Naive B cell (primary cell): Measurements from ENCODE around the gene AXL. TPM values are rescaled to one million over a fixed set of nuclear protein-coding genes. Genes with fewer than 3 reads are reported as not detected.
"Not testable (repeated sequence)": the region's sequence is repeated elsewhere in the genome, so short reads cannot be mapped to it uniquely, and the experiment has no call there.

Experiments
- ATAC-seq, 2 donors: fragments of 150-1000 bp; cut with Tn5 transposase; 2 replicates each; pipeline ENCODE4 v1.10.0; 2021; ENCODE audit warnings: low read depth in 2 of 2, mild to moderate bottlenecking in 2 of 2, moderate library complexity in 2 of 2
- DNase-seq: peaks from one replicate; pipeline ENCODE4 v3.0.0; 2022
- H3K27ac Mint-ChIP-seq, 6 donors: one replicate each; pipeline ENCODE4 v1.8.0; 2020 to 2022; ENCODE audit warnings: mild to moderate bottlenecking in 6 of 6, mixed read lengths in 6 of 6, moderate library complexity in 5 of 6, inconsistent platforms in 2 of 6
- H3K27me3 Mint-ChIP-seq, 3 donors: one replicate each; pipeline ENCODE4 v1.8.0; 2021 to 2022; ENCODE audit warnings: mixed read lengths in 3 of 3, mild to moderate bottlenecking in 1 of 3
- H3K36me3 Mint-ChIP-seq, 2 donors: one replicate each; pipeline ENCODE4 v1.8.0; 2020 to 2022; ENCODE audit warnings: mixed read lengths in 2 of 2, inconsistent platforms in 1 of 2, mild to moderate bottlenecking in 1 of 2
- H3K4me1 Mint-ChIP-seq, 3 donors: one replicate each; pipeline ENCODE4 v1.8.0; 2020 to 2022; ENCODE audit warnings: mixed read lengths in 3 of 3, inconsistent platforms in 1 of 3, mild to moderate bottlenecking in 1 of 3, moderate library complexity in 1 of 3
- H3K4me3 Mint-ChIP-seq, 8 donors: one replicate each; pipeline ENCODE4 v1.8.0; 2020 to 2022; ENCODE audit warnings: mild to moderate bottlenecking in 8 of 8, mixed read lengths in 8 of 8, moderate library complexity in 8 of 8, inconsistent platforms in 2 of 8
- H3K9me3 Mint-ChIP-seq, 7 donors: one replicate each; pipeline ENCODE4 v1.8.0; 2020 to 2022; ENCODE audit warnings: mixed read lengths in 7 of 7, mild to moderate bottlenecking in 5 of 7, inconsistent platforms in 2 of 7, moderate library complexity in 1 of 7
- polyA plus RNA-seq, 6 donors: library from polyadenylated mRNA; unstranded; fragments of 300-500 nt; fragmentation: Illumina TruSeq; gene quantifications; one replicate each; pipeline ENCODE4 v1.2.3, GENCODE V29; 2021; ENCODE audit warnings: low read depth in 6 of 6

Gene AXL
- polyA plus RNA-seq, 6 donors from 2014 or later = 0.05 to 1.4 (median 0.26) TPM; not detected in 1

GRCh38 chr19:41219924-41220567 lies 1.0 kb downstream of the AXL start:
- H3K27ac Mint-ChIP-seq = peak overlapping the region in 1 of 6 donors; percentile 78
- no peaks in the 10 kb centered on the region for H3K9me3 Mint-ChIP-seq
- peaks cover 47 to 92% (median 83%) of the 10 kb centered on the region in 3 donors for H3K27me3 Mint-ChIP-seq
- H3K4me1 Mint-ChIP-seq = peaks cover 0 to 15% (median 7%) of the 10 kb centered on the region in 3 donors
- H3K4me3 Mint-ChIP-seq = no peak overlapping the region
- ATAC-seq (no peak), DNase-seq (no peak)
- H3K36me3 Mint-ChIP-seq = peaks cover 0 to 6% of the 10 kb centered on the region in 2 donors

DNA sequence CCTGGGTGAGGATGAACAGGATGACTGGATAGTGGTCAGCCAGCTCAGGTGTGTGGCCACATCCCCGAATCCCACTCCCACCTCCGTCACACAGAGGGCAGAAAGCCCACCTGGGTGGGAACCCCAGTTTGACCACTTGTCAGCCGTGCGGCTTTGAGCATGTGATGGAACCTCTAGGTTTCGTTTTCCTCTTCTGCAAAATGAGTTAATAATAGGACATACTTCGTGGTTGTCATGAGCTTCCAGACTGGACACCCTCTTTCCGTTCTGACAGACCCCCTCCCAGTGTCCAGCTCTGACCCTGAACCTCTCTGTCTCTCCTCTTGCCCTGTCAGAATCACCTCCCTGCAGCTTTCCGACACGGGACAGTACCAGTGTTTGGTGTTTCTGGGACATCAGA lies 1.8 kb downstream of the AXL start:
- H3K27ac Mint-ChIP-seq = peak overlapping the region in 2 of 6 donors; percentile 4 to 72
- H3K27me3 Mint-ChIP-seq = peaks cover 54 to 98% (median 90%) of the 10 kb centered on the region in 3 donors
- H3K4me1 Mint-ChIP-seq = peaks cover 3 to 20% (median 11%) of the 10 kb centered on the region in 3 donors
- H3K9me3 Mint-ChIP-seq = no peaks in the 10 kb centered on the region
- no peak for DNase-seq
- peak overlapping the region in 1 of 8 donors; percentile 52 for H3K4me3 Mint-ChIP-seq
- ATAC-seq = no peak
- peaks cover 0 to 6% of the 10 kb centered on the region in 2 donors for H3K36me3 Mint-ChIP-seq

- DNase-seq = no peak
- no peak overlapping the region for H3K4me3 Mint-ChIP-seq
- ATAC-seq = no peak
- H3K27me3 Mint-ChIP-seq = peaks cover 52 to 95% (median 89%) of the 10 kb centered on the region in 3 donors
- H3K27ac Mint-ChIP-seq = no peak overlapping the region
- no peaks in the 10 kb centered on the region for H3K9me3 Mint-ChIP-seq
- H3K4me1 Mint-ChIP-seq = peaks cover 7 to 22% (median 11%) of the 10 kb centered on the region in 3 donors
- H3K36me3 Mint-ChIP-seq = peaks cover 0 to 6% of the 10 kb centered on the region in 2 donors
Observed at GRCh38 chr19:41221514-41222205, 2.6 kb downstream of the AXL start.

GRCh38 chr19:41222240-41222639 lies 3.2 kb downstream of the AXL start:
- H3K9me3 Mint-ChIP-seq = no peaks in the 10 kb centered on the region
- peaks cover 0 to 6% of the 10 kb centered on the region in 2 donors for H3K36me3 Mint-ChIP-seq
- H3K4me3 Mint-ChIP-seq = no peak overlapping the region
- H3K27ac Mint-ChIP-seq = no peak overlapping the region
- ATAC-seq (no peak), DNase-seq (no peak)
- peaks cover 53 to 95% (median 83%) of the 10 kb centered on the region in 3 donors for H3K27me3 Mint-ChIP-seq
- H3K4me1 Mint-ChIP-seq = peaks cover 11 to 18% (median 12%) of the 10 kb centered on the region in 3 donors

DNA sequence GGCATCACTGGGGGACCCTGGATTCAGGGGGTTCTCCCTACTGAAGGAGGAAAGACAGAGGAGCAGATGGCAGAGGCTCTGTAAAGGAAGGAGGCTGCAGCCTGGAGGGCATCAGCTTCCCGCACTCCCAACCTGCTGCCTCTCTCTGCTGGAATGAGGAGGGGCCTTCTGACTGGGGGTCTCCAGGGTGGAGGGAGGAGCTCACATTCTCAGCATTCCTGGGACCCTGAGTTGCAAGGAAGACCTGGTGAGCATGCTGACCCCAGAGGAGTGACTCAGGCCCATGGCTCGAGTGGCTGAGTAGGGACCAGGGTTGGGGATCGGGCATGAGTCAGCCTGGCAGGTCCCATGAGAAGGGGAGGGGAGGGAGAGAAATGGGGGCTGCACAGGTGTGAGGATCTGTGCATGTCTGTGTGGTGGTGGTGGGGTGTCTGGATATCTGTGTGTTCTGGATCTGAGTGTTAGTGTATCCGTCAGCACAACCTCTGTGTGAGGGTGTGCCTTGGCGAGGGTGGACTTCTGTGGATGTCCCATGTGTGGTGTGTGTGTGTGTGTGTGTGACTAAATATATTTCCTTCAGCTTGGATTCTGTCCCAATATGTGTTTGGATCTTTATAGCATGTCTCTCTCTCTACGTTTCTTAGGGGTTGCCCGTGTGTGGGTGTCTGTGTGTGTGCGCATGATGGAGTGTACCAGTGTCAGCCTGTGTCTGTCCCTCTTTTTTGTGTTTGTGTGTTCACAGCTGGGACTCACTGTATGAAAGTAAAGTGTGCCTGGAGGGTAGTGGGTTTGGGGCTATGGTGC lies 4.6 kb downstream of the AXL start:
- no peak overlapping the region for H3K27ac Mint-ChIP-seq
- DNase-seq (no peak), ATAC-seq (no peak)
- peaks cover 50 to 90% (median 79%) of the 10 kb centered on the region in 3 donors for H3K27me3 Mint-ChIP-seq
- H3K4me1 Mint-ChIP-seq = peaks cover 8 to 15% (median 12%) of the 10 kb centered on the region in 3 donors
- no peaks in the 10 kb centered on the region for H3K9me3 Mint-ChIP-seq
- H3K4me3 Mint-ChIP-seq = no peak overlapping the region
- H3K36me3 Mint-ChIP-seq = peaks cover 0 to 6% of the 10 kb centered on the region in 2 donors

DNA sequence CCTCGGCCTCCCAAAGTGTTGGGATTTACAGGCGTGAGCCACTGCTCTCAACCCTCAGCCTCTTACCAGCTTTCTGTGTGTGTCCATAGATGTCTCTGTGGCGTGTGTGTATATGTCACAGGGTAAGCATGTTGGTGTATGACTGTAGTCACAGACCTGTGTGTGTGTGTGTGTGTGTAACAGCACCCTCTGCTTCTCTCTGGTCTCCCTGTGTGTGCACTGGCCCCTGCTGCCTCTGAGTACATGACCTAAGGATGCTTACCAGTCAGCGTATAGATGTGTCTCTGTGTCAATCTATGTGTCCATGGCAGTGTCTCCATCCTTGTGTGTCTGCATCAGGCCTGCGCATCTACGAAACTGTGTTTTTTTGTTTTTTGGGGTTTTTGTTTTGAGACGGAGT lies 5.6 kb downstream of the AXL start:
- ATAC-seq (no peak), DNase-seq (no peak)
- H3K27me3 Mint-ChIP-seq = peaks cover 49 to 82% (median 71%) of the 10 kb centered on the region in 3 donors
- H3K36me3 Mint-ChIP-seq = peaks cover 0 to 6% of the 10 kb centered on the region in 2 donors
- peaks cover 4 to 12% (median 11%) of the 10 kb centered on the region in 3 donors for H3K4me1 Mint-ChIP-seq
- H3K4me3 Mint-ChIP-seq = no peak overlapping the region
- H3K27ac Mint-ChIP-seq = no peak overlapping the region
- H3K9me3 Mint-ChIP-seq = no peaks in the 10 kb centered on the region

GRCh38 chr19:41225238-41226052 lies 6.4 kb downstream of the AXL start:
- DNase-seq (no peak), ATAC-seq (no peak)
- Mint-ChIP-seq H3K27me3 (peaks cover 44 to 73% (median 64%) of the 10 kb centered on the region in 3 donors), H3K9me3 (no peaks in the 10 kb centered on the region), H3K27ac (peak overlapping the region in 1 of 6 donors; percentile 34), H3K36me3 (no peaks in the 10 kb centered on the region), H3K4me1 (peaks cover 4 to 12% (median 7%) of the 10 kb centered on the region in 3 donors), H3K4me3 (peak overlapping the region in 5 of 8 donors; percentile 52 to 80 (median 70))

DNA sequence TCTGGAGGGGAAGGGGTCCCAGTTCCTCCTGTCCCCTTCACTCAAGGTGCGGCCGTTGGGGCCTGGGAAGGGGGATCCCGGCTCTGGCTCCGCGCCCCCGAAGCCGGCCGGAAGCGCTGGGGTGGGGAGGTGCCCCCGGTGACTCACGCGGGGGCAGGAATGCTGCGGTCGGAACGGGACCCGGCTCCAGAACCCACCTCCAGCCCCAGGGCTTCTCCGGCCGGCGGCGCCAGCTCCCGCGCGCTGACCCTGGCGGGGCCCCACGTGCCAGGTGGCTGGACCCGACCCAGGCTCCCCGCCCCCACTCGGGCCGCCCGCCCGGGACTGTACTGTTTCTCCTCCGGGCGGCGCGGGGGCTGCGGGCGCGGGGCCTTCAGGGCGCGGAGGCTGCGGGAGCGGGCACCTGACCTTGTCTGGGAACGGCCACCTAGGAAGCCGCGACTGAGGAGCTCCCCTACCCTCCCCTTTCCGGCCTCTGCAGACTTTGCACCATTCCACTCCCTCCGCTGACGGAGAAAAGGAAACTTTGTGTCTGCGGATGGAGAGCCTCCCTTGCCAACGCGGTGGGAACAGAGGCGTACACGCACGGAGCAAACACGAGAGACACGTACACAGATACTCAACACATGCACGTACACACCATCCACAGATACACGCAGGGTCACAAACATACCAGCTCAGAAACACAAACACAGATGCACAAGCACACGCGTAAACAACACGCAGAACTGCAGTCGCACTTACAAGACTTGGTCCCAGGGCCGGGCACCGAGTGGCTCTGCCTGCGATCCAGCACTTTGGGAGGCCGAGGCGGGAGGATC lies 7.2 kb downstream of the AXL start:
- DNase-seq (no peak), ATAC-seq (peak in 1 of 2 donors; percentile 16)
- no peaks in the 10 kb centered on the region for H3K9me3 Mint-ChIP-seq
- peaks cover 4 to 12% (median 7%) of the 10 kb centered on the region in 3 donors for H3K4me1 Mint-ChIP-seq
- H3K27me3 Mint-ChIP-seq = peaks cover 42 to 68% (median 59%) of the 10 kb centered on the region in 3 donors
- H3K36me3 Mint-ChIP-seq = no peaks in the 10 kb centered on the region
- H3K4me3 Mint-ChIP-seq = peak overlapping the region in 3 of 8 donors; percentile 52 to 77 (median 57)
- H3K27ac Mint-ChIP-seq = no peak overlapping the region

GRCh38 chr19:41226874-41227390 lies 7.9 kb downstream of the AXL start:
- ATAC-seq (no peak), DNase-seq (no peak)
- no peaks in the 10 kb centered on the region for H3K9me3 Mint-ChIP-seq
- no peak overlapping the region for H3K27ac Mint-ChIP-seq
- no peaks in the 10 kb centered on the region for H3K36me3 Mint-ChIP-seq
- H3K27me3 Mint-ChIP-seq = peaks cover 40 to 65% (median 55%) of the 10 kb centered on the region in 3 donors
- peaks cover 4 to 12% (median 7%) of the 10 kb centered on the region in 3 donors for H3K4me1 Mint-ChIP-seq
- H3K4me3 Mint-ChIP-seq = peak overlapping the region in 3 of 8 donors; percentile 18 to 77 (median 57)

DNA sequence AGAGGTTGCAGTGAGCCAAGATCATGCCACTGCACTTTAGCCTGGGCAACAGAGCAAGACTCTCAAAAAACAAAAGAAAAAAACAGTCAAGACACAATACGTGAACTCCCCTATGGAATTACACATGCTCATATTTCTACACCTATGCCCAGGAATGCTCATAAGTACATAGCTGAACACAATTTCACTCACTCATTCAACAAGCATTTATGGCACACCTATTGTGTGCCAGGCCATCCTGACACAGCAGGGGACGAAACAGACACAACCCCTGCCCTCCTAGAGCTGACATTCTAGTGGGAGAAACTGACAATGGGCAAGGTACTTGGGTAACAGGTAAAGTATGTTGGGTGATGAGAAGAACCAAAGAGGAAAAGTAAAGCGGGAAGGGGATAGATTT lies 9.5 kb downstream of the AXL start:
- H3K27me3 Mint-ChIP-seq = peaks cover 32 to 49% (median 43%) of the 10 kb centered on the region in 3 donors
- H3K36me3 Mint-ChIP-seq = no peaks in the 10 kb centered on the region
- DNase-seq = no peak
- ATAC-seq = no peak
- no peak overlapping the region for H3K4me3 Mint-ChIP-seq
- H3K9me3 Mint-ChIP-seq = no peaks in the 10 kb centered on the region
- H3K27ac Mint-ChIP-seq = no peak overlapping the region
- peaks cover 4 to 12% (median 7%) of the 10 kb centered on the region in 3 donors for H3K4me1 Mint-ChIP-seq

DNA sequence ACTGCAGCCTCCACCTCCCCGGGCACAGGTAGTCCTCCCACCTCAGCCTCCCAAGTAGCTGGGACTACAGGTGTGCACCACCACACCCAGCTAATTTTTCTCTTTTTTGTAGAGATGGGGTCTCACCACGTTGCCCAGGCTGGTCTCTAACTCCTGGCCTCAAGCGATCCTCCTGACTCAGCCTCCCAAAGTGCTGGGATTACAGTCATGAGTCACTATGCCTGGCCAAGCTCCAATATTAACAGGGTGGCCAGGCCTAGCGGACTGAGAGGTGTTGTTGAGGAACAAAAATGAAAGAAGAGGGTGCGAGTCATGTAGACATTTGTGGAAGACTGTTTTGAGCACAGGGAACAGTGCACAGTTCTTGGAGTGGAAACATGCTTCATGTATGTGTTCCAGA lies 10.3 kb downstream of the AXL start:
- peaks cover 4 to 12% (median 7%) of the 10 kb centered on the region in 3 donors for H3K4me1 Mint-ChIP-seq
- H3K27me3 Mint-ChIP-seq = peaks cover 27 to 41% (median 34%) of the 10 kb centered on the region in 3 donors
- DNase-seq, H3K27ac Mint-ChIP-seq, H3K36me3 Mint-ChIP-seq, ATAC-seq, H3K4me3 Mint-ChIP-seq, H3K9me3 Mint-ChIP-seq: not testable (repeated sequence)
